NCI-H524 treated with DMSO at 0.1 percent for 48 hours (cell line): ENCODE data around the gene TBK1.

Experiments
- DNase-seq: peaks from one replicate; lab custom pipeline; 2025; lab: John Stamatoyannopoulos, UW

The TBK1 gene

DNA sequence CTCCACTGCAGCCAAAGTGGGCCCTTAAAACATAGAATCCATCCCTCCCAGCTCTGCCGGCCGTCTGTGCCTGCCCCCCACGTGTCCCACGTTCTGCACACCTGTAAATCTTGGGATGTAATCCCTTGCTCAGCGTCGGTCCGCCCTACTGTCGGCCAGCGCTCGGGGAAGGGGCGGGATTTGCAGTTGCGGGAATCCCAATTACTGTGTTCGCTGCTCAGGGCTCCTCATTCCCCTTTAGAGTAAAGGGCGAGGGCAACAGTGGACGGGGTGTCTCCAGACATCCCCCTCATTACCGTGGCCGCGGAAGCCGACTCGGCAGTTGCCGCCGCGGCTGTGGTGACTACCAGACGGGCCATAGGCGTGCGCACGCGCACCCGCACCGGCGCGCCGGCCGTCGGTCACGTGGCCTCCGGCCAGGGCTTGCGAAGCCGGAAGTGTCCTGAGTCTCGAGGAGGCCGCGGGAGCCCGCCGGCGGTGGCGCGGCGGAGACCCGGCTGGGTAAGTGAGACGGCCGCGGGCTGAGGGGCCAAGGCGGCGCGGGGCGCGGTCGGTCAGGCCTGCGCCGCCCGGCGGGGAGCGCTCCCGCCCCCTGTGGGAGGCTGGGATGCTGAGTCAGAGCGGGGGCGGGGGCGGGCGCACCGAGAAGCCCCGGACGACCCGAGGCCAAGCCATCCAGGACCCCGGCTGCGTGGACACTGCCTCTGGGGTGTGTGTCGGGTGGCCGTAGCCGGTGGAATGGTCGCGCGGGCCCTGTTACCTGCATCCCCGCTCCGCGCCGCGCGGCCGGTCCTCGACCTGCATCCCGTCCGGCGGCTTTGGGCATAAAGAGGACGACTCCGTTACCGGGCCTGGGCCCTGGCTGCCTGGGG, at the start of gene TBK1:
Gene TBK1 (plus strand): TSS at position 434 of the 872 bp plus-strand sequence. CDS start 3,751 bp downstream, outside the sequence.
- DNase-seq = peak; percentile 63

DNA sequence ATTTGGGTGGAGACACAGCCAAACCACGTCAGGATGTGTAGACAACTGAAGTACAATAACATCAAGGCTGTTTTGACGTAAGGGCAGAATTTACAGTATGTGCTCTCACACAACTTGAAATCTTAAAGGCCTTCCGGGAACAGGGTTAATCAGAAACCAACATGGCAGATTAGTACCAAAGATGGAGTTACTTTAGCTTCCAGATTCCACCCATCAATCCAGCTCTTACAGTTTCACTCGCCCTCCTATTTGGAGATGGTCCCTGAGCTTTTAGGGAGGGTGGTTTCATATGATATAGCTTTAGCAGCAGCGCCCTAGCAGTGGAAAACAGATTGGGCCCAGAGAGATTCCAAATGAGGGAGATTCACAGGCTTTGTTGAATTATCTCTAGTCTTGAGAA, 49.7 kb upstream of the TBK1 start:
- no peak for DNase-seq

GRCh38 chr12:64403707-64404469, 48.0 kb upstream of the TBK1 start, which contains the start of gene XPOT:
XPOT (plus strand) TSS chr12:64404392; CDS start chr12:64410036, 5,644 bp downstream.
- peak; percentile 49 for DNase-seq

GRCh38 chr12:64404470-64405256, 47.3 kb upstream of the TBK1 start:
- DNase-seq = no peak

DNA sequence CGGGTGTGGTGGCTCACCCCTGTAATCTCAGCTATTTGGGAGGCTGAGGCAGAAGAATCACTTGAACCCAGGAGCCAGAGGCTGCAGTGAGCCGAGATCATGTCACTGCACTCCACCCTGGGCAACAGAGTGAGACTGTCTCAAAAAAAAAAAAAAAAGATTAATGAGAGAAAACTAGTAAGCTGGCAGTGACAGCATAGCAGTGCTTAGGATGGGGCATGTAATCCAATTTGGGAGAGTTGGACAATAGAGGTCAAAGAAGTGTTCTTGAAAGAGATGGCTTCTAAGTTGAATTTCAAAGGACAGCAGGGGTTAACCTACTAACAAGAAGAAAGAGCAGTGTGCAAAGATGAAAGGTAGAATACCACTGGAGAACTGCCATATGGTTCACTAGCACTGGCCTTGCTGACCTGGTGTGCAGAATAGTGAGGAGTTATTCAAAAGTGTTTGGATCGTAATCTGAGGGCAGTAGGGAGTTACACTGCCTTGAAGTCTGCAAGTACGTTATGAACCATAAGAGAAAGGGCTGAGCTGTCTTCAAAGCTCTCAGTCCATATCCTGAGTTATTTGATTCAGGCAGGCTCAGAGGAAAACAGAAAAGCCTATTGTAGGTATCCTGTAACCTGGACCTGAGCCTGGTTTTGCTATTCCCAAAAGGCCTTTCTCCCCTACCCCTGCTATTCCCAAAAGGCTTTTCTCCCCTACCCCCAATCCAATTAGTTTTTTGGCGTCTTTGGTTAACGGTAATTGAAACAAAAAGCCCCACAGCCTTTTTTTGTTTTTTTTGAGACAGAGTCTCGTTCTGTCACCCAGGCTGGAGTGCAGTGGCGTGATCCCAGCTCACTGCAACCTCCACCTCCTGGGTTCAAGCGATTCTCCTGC, 44.3 kb upstream of the TBK1 start:
- DNase-seq = no peak

DNA sequence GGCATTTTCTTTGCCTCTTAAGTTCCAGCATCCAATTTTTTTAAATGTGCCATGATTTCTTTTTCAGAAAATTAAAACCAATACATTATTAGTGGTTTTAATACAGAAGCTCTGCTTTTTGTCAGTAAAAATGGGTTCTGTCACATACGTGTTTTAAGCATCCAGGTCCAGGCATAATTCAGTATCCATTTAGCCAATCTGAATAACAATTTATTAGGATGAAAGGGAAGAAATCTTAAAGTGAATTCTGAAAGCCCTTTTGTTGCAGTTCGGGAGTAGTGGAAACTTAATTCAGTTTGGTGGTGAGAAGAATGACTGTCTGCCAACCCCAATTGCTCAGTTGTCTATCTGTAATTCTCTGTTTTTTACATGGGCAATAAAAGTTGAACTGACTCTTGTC, 40.5 kb upstream of the TBK1 start:
- no peak for DNase-seq

DNA sequence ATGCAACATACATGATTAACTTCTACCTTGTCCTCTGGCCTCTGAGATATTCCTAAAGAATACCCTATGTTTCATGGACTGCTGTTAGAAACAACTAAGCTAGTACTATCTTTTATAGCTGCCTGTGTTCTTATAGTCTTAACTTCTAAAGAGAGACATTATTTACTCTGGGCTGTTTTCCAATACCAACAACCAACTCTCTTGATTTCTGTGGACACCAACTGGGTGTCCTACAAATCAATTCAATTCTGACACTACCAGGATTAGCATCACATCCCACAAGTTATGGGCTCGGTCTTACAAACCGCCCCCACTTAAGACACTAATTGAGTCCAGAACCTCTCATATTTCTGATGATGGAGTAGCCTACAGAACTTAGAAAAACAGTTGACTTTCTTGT, 39.5 kb upstream of the TBK1 start:
- DNase-seq = no peak

GRCh38 chr12:64413884-64414283, 38.0 kb upstream of the TBK1 start:
- no peak for DNase-seq

- no peak for DNase-seq
Observed at GRCh38 chr12:64418209-64418608, 33.7 kb upstream of the TBK1 start.

GRCh38 chr12:64419696-64420095, 32.2 kb upstream of the TBK1 start:
- no peak for DNase-seq

- DNase-seq = no peak
Observed at GRCh38 chr12:64427988-64428387, 23.9 kb upstream of the TBK1 start.

- DNase-seq = no peak
Observed at GRCh38 chr12:64428956-64429355, 23.0 kb upstream of the TBK1 start.

DNA sequence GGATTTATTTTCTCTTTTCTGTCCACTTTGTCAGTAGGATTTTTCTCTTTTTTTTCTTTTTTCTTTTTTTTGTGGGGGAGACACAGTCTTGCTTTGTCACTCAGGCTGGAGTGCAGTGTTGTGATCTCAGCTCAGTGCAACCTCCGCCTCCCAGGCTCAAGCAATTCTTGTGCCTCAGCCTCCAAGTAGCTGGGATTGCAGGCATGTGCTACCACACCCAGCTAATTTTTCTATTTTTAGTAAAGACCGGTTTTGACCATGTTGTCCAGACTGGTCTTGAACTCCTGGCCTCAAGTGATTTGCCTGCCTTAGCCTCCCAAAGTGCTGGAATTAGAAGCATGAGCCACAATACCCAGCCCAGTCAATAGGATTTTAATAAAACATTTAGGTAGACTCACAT, 21.0 kb upstream of the TBK1 start:
- DNase-seq = no peak

DNA sequence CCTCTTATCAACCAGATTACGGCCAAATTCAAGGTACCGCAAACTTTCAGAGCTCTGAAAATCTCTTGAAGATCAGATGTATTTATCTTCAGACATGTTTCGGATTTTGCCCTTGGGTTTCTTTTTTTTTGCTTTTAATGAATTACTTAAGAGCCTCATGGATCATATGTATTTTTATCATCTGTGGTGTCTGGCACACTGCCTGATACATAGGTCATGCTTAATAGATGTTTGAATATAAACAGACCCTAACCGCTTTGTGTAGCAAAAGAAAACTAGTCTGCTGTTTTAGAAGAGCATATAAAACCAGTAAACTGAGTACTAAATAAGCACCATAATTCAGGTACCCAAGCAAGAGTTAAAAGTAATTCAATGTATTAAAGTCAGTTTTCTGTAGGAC, 20.1 kb upstream of the TBK1 start:
- no peak for DNase-seq

GRCh38 chr12:64433915-64434314, 18.0 kb upstream of the TBK1 start:
- no peak for DNase-seq

DNA sequence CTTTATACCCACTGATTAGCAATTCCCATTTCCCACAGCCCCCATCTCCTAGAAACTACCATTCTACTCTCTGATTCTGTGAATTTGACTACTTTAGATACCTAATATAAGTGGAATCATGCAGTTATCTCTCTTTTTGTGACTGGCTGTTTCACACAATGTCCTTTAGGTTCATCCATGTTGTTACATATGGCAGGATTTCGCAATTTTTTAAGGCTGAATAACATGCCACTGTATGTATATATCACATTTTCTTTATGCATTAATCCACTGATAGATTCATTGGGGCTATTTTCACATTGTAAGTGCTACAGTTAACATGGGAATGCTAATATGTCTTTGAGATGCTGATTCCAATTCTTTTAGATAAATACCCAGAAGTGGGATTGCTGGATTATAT, 11.8 kb upstream of the TBK1 start:
- DNase-seq = no peak

DNA sequence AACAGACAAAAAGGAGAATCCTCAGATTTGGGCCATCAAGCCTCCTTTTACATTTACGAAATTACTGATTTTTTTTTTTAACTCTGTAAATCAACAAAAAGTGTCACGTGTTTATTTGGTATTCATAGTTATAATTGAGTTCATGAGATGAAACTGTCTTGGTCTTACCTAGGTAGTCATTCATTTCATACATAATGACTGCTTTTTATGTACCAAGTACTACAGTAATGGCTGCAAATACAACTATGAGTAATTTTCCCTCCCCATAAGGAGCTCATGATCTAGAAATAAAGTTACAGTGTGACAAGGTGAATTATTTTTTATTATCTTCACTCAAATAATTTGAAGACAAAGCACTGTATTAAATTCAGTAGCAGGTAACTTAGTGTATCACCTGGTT, 6.4 kb upstream of the TBK1 start:
- DNase-seq = no peak

GRCh38 chr12:64446295-64446694, 5.6 kb upstream of the TBK1 start:
- DNase-seq = no peak

DNA sequence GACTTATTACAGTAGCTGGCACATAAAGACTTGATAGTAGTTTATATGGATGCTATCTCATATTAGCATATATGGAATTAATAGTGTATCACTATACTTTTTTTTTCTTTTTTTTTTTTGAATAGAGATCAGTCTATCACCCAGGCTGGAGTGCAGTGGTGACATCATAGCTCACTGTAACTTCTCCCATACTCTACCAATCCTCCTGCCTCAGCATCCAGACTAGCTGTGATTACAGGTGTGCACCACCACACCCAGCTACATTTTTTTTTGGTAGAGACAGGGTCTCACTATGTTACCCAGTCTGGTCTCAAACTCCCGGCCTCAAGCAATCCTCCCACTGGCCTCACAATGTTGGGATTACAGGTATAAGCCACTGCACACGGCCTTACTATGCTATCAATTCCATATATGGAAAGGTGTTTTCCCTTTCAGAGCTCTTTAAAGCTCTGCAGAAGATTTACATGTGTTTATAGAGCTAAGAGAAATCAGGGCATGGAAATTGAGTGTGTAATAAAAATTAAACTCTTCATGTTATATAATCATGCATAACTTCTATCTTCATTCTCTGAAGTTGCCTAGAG, 1.8 kb upstream of the TBK1 start:
- no peak for DNase-seq

DNA sequence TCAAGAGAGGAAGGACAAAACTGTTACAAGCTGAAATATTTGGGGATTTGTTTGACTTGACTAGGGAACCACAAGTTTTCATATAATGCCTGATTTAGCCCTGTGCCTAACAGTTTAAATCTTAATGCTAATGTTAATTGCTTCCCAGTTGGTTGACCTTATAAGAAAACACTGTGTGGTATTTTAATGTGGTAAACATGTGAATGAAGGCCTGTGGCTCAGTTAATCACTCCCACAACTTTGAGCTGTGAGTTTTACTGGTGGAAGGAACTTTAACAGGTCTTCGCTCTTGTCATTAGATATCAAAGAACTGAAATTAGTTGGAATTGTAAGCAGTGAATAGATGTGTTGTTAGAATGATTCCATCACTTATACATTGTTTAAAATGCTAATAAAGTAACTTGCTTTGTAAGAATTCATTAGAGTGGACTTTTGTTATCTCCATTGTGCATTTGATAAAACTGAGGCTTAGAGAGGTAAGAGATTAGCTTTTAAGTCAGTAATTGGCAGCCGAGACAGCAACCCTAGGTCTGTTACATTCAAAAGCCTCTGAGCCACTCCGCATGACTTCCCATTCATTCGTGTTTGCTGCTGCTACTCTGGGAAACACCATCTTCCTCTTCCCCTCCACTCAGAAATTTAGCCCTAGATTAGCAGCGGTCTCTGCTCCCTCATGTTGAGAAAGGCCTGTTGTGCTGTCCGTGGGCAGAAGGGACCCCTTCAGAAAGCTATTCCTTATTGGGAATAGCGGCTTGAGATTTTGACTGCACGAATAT, 1.0 kb upstream of the TBK1 start:
- DNase-seq = peak; percentile 3
